Thyroid gland (tissue), 4 donors: ENCODE data around the gene TMEM200B.

Experiments
- POLR2A ChIP-seq, 2 donors: fragments of 450-650 bp; IDR thresholded peaks; one replicate each; pipeline ENCODE4 v1.6.1; 2017; ENCODE audit warnings: antibody characterized with exemption in 2 of 2, mild to moderate bottlenecking in 2 of 2, moderate library complexity in 1 of 2
- TF ChIP-seq, protein P1 (sequence below), 6 experiments: fragments of 200-600 bp in 3 of 6; fragments of 450-650 bp in 3 of 6; sonication (generic) in 3 of 6; IDR thresholded peaks; one replicate each; pipeline ENCODE4 v1.5.1; 2016 to 2019; ENCODE audit warnings: antibody characterized with exemption in 6 of 6, mild to moderate bottlenecking in 2 of 6, inconsistent platforms in 1 of 6, moderate library complexity in 1 of 6

DNA sequence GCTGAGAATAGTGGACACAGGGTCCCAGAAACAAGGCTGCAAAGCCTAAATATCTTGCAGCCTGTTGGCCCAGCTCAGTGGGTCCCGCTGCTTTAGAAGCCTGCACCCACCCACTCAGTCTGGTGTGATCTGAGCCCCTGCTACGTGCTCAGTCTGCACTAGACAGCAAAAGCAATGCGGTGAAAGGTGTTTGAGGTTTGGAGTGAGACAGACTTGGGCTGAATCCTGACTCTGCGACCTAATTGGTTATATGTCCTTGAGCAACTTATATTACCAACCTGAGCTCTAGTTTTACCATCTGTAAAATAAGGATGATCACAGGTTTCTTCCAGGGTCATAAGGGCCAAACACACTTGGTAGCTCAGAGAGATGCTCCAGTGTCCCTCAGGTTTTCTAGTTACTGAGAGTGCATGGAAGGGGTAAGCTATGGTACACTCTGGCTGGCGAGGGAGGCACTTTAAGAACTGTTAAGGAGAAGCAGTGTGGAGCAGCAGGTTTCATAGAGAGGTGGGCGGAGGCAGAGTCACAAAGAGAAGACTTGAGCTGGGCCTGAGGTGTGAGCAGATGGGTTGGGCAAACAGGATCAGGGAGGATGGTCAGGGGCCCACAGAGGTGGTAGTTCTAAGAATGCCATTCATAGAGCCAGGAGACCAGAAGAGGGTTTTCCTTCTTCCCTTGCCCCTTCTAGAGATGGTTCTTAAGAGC, 10.1 kb downstream of the TMEM200B start:
- no peak for TF ChIP-seq POLR2A (IDR thresholded peaks at IDR 0.05)
- TF ChIP-seq, protein P1, sequence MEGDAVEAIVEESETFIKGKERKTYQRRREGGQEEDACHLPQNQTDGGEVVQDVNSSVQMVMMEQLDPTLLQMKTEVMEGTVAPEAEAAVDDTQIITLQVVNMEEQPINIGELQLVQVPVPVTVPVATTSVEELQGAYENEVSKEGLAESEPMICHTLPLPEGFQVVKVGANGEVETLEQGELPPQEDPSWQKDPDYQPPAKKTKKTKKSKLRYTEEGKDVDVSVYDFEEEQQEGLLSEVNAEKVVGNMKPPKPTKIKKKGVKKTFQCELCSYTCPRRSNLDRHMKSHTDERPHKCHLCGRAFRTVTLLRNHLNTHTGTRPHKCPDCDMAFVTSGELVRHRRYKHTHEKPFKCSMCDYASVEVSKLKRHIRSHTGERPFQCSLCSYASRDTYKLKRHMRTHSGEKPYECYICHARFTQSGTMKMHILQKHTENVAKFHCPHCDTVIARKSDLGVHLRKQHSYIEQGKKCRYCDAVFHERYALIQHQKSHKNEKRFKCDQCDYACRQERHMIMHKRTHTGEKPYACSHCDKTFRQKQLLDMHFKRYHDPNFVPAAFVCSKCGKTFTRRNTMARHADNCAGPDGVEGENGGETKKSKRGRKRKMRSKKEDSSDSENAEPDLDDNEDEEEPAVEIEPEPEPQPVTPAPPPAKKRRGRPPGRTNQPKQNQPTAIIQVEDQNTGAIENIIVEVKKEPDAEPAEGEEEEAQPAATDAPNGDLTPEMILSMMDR (IDR thresholded peaks at IDR 0.05) = no peak
